Tibial nerve (tissue), 3 donors: ENCODE results near the gene GOLPH3L.

ENCODE experiments used
- POLR2A ChIP-seq, 2 donors: fragments of 450-650 bp; IDR thresholded peaks; one replicate each; pipeline ENCODE4 v1.6.1; 2017; ENCODE audit warnings: antibody characterized with exemption in 2 of 2, mild to moderate bottlenecking in 2 of 2, moderate library complexity in 2 of 2
- TF ChIP-seq, protein P1 (sequence below), 5 experiments: fragments of 200-600 bp in 3 of 5; fragments of 450-650 bp in 2 of 5; sonication (generic) in 3 of 5; IDR thresholded peaks; one replicate each; pipeline ENCODE4 v1.5.1; 2016 to 2019; ENCODE audit warnings: antibody characterized with exemption in 5 of 5, mild to moderate bottlenecking in 3 of 5, moderate library complexity in 2 of 5

DNA sequence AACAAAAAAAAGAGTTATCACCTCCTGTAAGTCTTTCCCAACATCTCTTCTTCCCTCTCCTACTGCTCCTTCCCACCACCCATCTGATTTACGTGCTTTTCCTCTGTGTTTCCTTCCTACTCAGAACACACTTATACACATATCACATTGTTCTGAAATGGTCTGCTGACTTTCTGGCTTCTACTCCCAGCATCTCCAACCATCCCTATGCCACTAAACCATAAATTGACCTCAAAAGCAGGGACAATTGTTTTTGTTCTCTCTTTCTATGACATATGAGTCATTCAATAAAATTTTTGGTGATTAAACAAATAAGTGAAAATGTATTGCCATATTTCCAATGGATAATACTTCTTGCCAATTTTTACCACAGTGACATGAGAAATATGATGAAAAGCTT, 8.2 kb downstream of the GOLPH3L start:
- TF ChIP-seq, protein P1, sequence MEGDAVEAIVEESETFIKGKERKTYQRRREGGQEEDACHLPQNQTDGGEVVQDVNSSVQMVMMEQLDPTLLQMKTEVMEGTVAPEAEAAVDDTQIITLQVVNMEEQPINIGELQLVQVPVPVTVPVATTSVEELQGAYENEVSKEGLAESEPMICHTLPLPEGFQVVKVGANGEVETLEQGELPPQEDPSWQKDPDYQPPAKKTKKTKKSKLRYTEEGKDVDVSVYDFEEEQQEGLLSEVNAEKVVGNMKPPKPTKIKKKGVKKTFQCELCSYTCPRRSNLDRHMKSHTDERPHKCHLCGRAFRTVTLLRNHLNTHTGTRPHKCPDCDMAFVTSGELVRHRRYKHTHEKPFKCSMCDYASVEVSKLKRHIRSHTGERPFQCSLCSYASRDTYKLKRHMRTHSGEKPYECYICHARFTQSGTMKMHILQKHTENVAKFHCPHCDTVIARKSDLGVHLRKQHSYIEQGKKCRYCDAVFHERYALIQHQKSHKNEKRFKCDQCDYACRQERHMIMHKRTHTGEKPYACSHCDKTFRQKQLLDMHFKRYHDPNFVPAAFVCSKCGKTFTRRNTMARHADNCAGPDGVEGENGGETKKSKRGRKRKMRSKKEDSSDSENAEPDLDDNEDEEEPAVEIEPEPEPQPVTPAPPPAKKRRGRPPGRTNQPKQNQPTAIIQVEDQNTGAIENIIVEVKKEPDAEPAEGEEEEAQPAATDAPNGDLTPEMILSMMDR (IDR thresholded peaks at IDR 0.05): no peak
- TF ChIP-seq POLR2A (IDR thresholded peaks at IDR 0.05): no peak
